ENCODE data around the gene GSTA5. TPM values are rescaled to one million over a fixed set of nuclear protein-coding genes. Genes with fewer than 3 reads are reported as not detected.

The GSTA5 gene
- total and polyA plus RNA-seq, 2 of the 8 experiments (the other 6 are each of a cell fraction or from before 2014, with no cell fraction given), result not detected

- no peak for TF ChIP-seq RNF2 (IDR thresholded peaks at IDR 0.05; ENCODE audit: borderline replicate concordance, low read depth, low read length, missing control alignments, poor library complexity, severe bottlenecking)
- TF ChIP-seq SP2 (IDR thresholded peaks at IDR 0.05; ENCODE audit: low read length), result no peak
- no peak for TF ChIP-seq TAF7 (optimal IDR thresholded peaks at IDR 0.05; ENCODE audit: borderline replicate concordance, low read depth, low read length)
- no peak for TF ChIP-seq GTF2F1 (IDR thresholded peaks at IDR 0.05; ENCODE audit: borderline replicate concordance, low read depth, low read length)
- peak; percentile 55 for TF ChIP-seq KDM4A (IDR thresholded peaks at IDR 0.05; ENCODE audit: low read depth, low read length, severe bottlenecking)
- TF ChIP-seq CEBPB (IDR thresholded peaks at IDR 0.05; ENCODE audit: low read depth, low read length), result no peak
- no peak for TF ChIP-seq POLR2AphosphoS5 (IDR thresholded peaks at IDR 0.05; ENCODE audit: low read depth, low read length)
- 0 out of 2 replicates have a peak, but pooled peaks have one; percentile 22 for TF ChIP-seq YY1 (IDR thresholded peaks at IDR 0.05; ENCODE audit: low read depth, low read length)
- TF ChIP-seq CTBP2 (IDR thresholded peaks at IDR 0.05; ENCODE audit: borderline replicate concordance, insufficient read depth, insufficient read length, low read length), result no peak
- TF ChIP-seq ATF3 (IDR thresholded peaks at IDR 0.05; ENCODE audit: insufficient read depth, low read depth, low read length), result no peak
- TF ChIP-seq RAD21 (IDR thresholded peaks at IDR 0.05 in 1 of 2, conservative IDR thresholded peaks at IDR 0.05 in 1 of 2; ENCODE audit: low read depth in 2 of 2, low read length in 2 of 2), result peak; percentile 71 to 76
- no peak for TF ChIP-seq HDAC6 (IDR thresholded peaks at IDR 0.05; ENCODE audit: low read depth, low read length)
- no peak for TF ChIP-seq JUN (IDR thresholded peaks at IDR 0.05; ENCODE audit: low read depth, low read length)
- TF ChIP-seq USF2 (IDR thresholded peaks at IDR 0.05; ENCODE audit: low read length), result no peak
Observed at GRCh38 chr6:52881996-52882841, 41.6 kb upstream of the GSTA5 start (continued).
